ENCODE data around the gene UNC45A.

Gene UNC45A

GRCh38 chr15:90960298-90961091 lies 25.4 kb downstream of the UNC45A start:
- DNase-seq (ENCODE audit: low read depth in 1 of 2, low spot score in 1 of 2): no peak

GRCh38 chr15:90962021-90962420 lies 26.9 kb downstream of the UNC45A start:
- no peak for DNase-seq (ENCODE audit: low read depth in 1 of 2, low spot score in 1 of 2)

- DNase-seq (ENCODE audit: low read depth in 1 of 2, low spot score in 1 of 2): no peak
Observed at GRCh38 chr15:90966262-90966661, 31.2 kb downstream of the UNC45A start.

GRCh38 chr15:90967206-90967605 lies 32.1 kb downstream of the UNC45A start:
- DNase-seq (ENCODE audit: low read depth in 1 of 2, low spot score in 1 of 2): no peak

GRCh38 chr15:90968434-90968833 lies 33.3 kb downstream of the UNC45A start:
- no peak for DNase-seq (ENCODE audit: low read depth in 1 of 2, low spot score in 1 of 2)

GRCh38 chr15:90970274-90970673 lies 35.2 kb downstream of the UNC45A start:
- no peak for DNase-seq (ENCODE audit: low read depth in 1 of 2, low spot score in 1 of 2)

GRCh38 chr15:90972133-90972532 lies 37.0 kb downstream of the UNC45A start:
- DNase-seq (ENCODE audit: low read depth in 1 of 2, low spot score in 1 of 2): no peak

GRCh38 chr15:90974216-90974615 lies 39.1 kb downstream of the UNC45A start:
- DNase-seq (ENCODE audit: low read depth in 1 of 2, low spot score in 1 of 2): no peak

GRCh38 chr15:90979582-90979981 lies 44.5 kb downstream of the UNC45A start:
- DNase-seq (ENCODE audit: low read depth in 1 of 2, low spot score in 1 of 2): no peak

GRCh38 chr15:90981681-90982080 lies 46.6 kb downstream of the UNC45A start:
- no peak for DNase-seq (ENCODE audit: low read depth in 1 of 2, low spot score in 1 of 2)

- DNase-seq (ENCODE audit: low read depth in 1 of 2, low spot score in 1 of 2): no peak
Observed at GRCh38 chr15:90982135-90982534, 47.0 kb downstream of the UNC45A start.

- no peak for DNase-seq (ENCODE audit: low read depth in 1 of 2, low spot score in 1 of 2)
Observed at GRCh38 chr15:90986790-90987507, 51.9 kb downstream of the UNC45A start.

- no peak for DNase-seq (ENCODE audit: low read depth in 1 of 2, low spot score in 1 of 2)
Observed at GRCh38 chr15:90987561-90988141, 52.6 kb downstream of the UNC45A start.

GRCh38 chr15:90988296-90988695 lies 53.2 kb downstream of the UNC45A start:
- no peak for DNase-seq (ENCODE audit: low read depth in 1 of 2, low spot score in 1 of 2)

- DNase-seq (ENCODE audit: low read depth in 1 of 2, low spot score in 1 of 2): no peak
Observed at GRCh38 chr15:90989040-90989768, 54.1 kb downstream of the UNC45A start.

GRCh38 chr15:90990446-90990845 lies 55.4 kb downstream of the UNC45A start:
- DNase-seq (ENCODE audit: low read depth in 1 of 2, low spot score in 1 of 2): no peak

- DNase-seq (ENCODE audit: low read depth in 1 of 2, low spot score in 1 of 2): no peak
Observed at GRCh38 chr15:90991587-90992285, 56.7 kb downstream of the UNC45A start.

- no peak for DNase-seq (ENCODE audit: low read depth in 1 of 2, low spot score in 1 of 2)
Observed at GRCh38 chr15:90994059-90994416, 59.0 kb downstream of the UNC45A start.

GRCh38 chr15:90994417-90995311 lies 59.6 kb downstream of the UNC45A start, which contains the start of gene PRC1:
PRC1 (minus strand) TSS chr15:90994535; CDS start chr15:90994417, 118 bp downstream.
- peak; percentile 92 to 93 for DNase-seq (ENCODE audit: low read depth in 1 of 2, low spot score in 1 of 2)

GRCh38 chr15:90998737-90999136 lies 63.7 kb downstream of the UNC45A start:
- no peak for DNase-seq (ENCODE audit: low read depth in 1 of 2, low spot score in 1 of 2)
